ENCODE measurements around the gene SFXN4. TPM values are rescaled to one million over a fixed set of nuclear protein-coding genes. Genes with fewer than 3 reads are reported as not detected.

SFXN4 gene
- total and polyA plus RNA-seq, 2 of the 13 experiments (the other 11 are each of a cell fraction or from before 2014, with no cell fraction given) = 47.7 to 64.9 TPM

GRCh38 chr10:119165171-119166117, at the start of gene SFXN4 (continued):
- TF ChIP-seq KLF16 (CRISPR knock-in tag; IDR thresholded peaks at IDR 0.05) = peak in 1 of 2 experiments; percentile 87; a peak in 2 of 4 replicates
- TF ChIP-seq NR2F1 (CRISPR knock-in tag; IDR thresholded peaks at IDR 0.05) = peak; percentile 92 to 98
- peak; percentile 67; the same call in 1 of the 2 replicates for TF ChIP-seq ATF3 (CRISPR knock-in tag; IDR thresholded peaks at IDR 0.05)
- no peak for TF ChIP-seq WIZ (CRISPR knock-in tag; IDR thresholded peaks at IDR 0.05)
- peak; percentile 68 for TF ChIP-seq HDAC2 (CRISPR knock-in tag; IDR thresholded peaks at IDR 0.05)
- TF ChIP-seq CCAR2 (optimal IDR thresholded peaks at IDR 0.05; ENCODE audit: low read depth, low read length) = no peak
- TF ChIP-seq TFDP1 (CRISPR knock-in tag; IDR thresholded peaks at IDR 0.05; ENCODE audit: borderline replicate concordance) = peak; percentile 7; the same call in 1 of the 2 replicates
- TF ChIP-seq ZBTB26 (CRISPR knock-in tag; IDR thresholded peaks at IDR 0.05; ENCODE audit: borderline replicate concordance) = peak; percentile 41; the same call in 1 of the 2 replicates
- TF ChIP-seq ZNF724P (CRISPR knock-in tag; IDR thresholded peaks at IDR 0.05; ENCODE audit: borderline replicate concordance) = no peak; the same call in 1 of the 2 replicates
- no peak for TF ChIP-seq ZNF737 (CRISPR knock-in tag; IDR thresholded peaks at IDR 0.05; ENCODE audit: borderline replicate concordance)
- no peak; the same call in 1 of the 2 replicates for TF ChIP-seq ZSCAN20 (CRISPR knock-in tag; IDR thresholded peaks at IDR 0.05; ENCODE audit: borderline replicate concordance)
- TF ChIP-seq DMTF1 (CRISPR knock-in tag; IDR thresholded peaks at IDR 0.05) = no peak
- TF ChIP-seq SKI (IDR thresholded peaks at IDR 0.05; ENCODE audit: partially characterized antibody) = peak; percentile 48
- TF ChIP-seq HOXD1 (CRISPR knock-in tag; IDR thresholded peaks at IDR 0.05) = no peak; the same call in 1 of the 2 replicates
- peak; percentile 29; the same call in 1 of the 2 replicates for TF ChIP-seq KLF11 (CRISPR knock-in tag; IDR thresholded peaks at IDR 0.05)
- peak; percentile 77; the same call in 1 of the 2 replicates for TF ChIP-seq ZFP41 (CRISPR knock-in tag; IDR thresholded peaks at IDR 0.05; ENCODE audit: borderline replicate concordance)
- TF ChIP-seq TEAD3 (CRISPR knock-in tag; optimal IDR thresholded peaks at IDR 0.05; ENCODE audit: borderline replicate concordance) = peak; percentile 56
- no peak for TF ChIP-seq ATRX (CRISPR knock-in tag; IDR thresholded peaks at IDR 0.05; ENCODE audit: borderline replicate concordance)
- TF ChIP-seq ZFP36 (IDR thresholded peaks at IDR 0.05; ENCODE audit: borderline replicate concordance, low read depth, low read length, partially characterized antibody) = no peak
